ENCODE data around the gene ABCG5. TPM values are rescaled to one million over a fixed set of nuclear protein-coding genes. Genes with fewer than 3 reads are reported as not detected.

ABCG5 gene
- total RNA-seq, 2 experiments from 2014 or later: not detected

- no peaks in the 10 kb centered on the region for H3K9me3 Mint-ChIP-seq
- H3K4me3 Mint-ChIP-seq: no peak overlapping the region
- CTCF ChIA-PET: no interaction called here
- no peaks in the 10 kb centered on the region for H3K4me1 Mint-ChIP-seq (ENCODE audit: low read depth)
- no peaks in the 10 kb centered on the region for H3K36me3 Mint-ChIP-seq (ENCODE audit: low read depth)
- no peak for TF ChIP-seq CTCF (IDR thresholded peaks at IDR 0.05)
- intact Hi-C loops (cut with DNase I, micrococcal nuclease): no loop called here
- peaks cover 2% of the 10 kb centered on the region for H3K4me1 ChIP-seq (ENCODE audit: insufficient read depth, low read length)
- H3K27ac ChIP-seq (ENCODE audit: low read depth in 1 of 2, low read length in 2 of 2): no peak overlapping the region
- H3K27me3 ChIP-seq (ENCODE audit: control insufficient read depth in 1 of 2, insufficient read depth in 2 of 2, low read length in 2 of 2): peaks cover 10 to 30% of the 10 kb centered on the region in 2 experiments
- no peak overlapping the region for H3K4me3 ChIP-seq (ENCODE audit: low read length)
- H3K9me3 ChIP-seq (ENCODE audit: control insufficient read depth in 1 of 2, insufficient read depth in 1 of 2, low read length in 2 of 2): no peaks in the 10 kb centered on the region
- ATAC-seq (ENCODE audit: poor library complexity) (no peak), DNase-seq (no peak)
- H3K27ac Mint-ChIP-seq: no peak overlapping the region
- POLR2A ChIA-PET: no interaction called here
- peaks cover 56% of the 10 kb centered on the region for H3K27me3 Mint-ChIP-seq
- H3K36me3 ChIP-seq (ENCODE audit: insufficient read depth, low read length): no peaks in the 10 kb centered on the region
These were observed 12.1 kb downstream of the ABCG5 start for GRCh38 chr2:43826305-43827250.

- Mint-ChIP-seq H3K9me3 (no peaks in the 10 kb centered on the region), H3K4me1 (ENCODE audit: low read depth) (no peaks in the 10 kb centered on the region), H3K36me3 (ENCODE audit: low read depth) (no peaks in the 10 kb centered on the region), H3K27ac (no peak overlapping the region), H3K4me3 (no peak overlapping the region), H3K27me3 (peaks cover 55% of the 10 kb centered on the region)
- ChIA-PET POLR2A (no interaction called here), CTCF (no interaction called here)
- ATAC-seq (ENCODE audit: poor library complexity): no peak
- no peak overlapping the region for H3K4me3 ChIP-seq (ENCODE audit: low read length)
- no peak for DNase-seq
- no peaks in the 10 kb centered on the region for H3K9me3 ChIP-seq (ENCODE audit: control insufficient read depth in 1 of 2, insufficient read depth in 1 of 2, low read length in 2 of 2)
- no peaks in the 10 kb centered on the region for H3K36me3 ChIP-seq (ENCODE audit: insufficient read depth, low read length)
- no peaks in the 10 kb centered on the region for H3K4me1 ChIP-seq (ENCODE audit: insufficient read depth, low read length)
- no peak for TF ChIP-seq CTCF (IDR thresholded peaks at IDR 0.05)
- H3K27ac ChIP-seq (ENCODE audit: low read depth in 1 of 2, low read length in 2 of 2): no peak overlapping the region
- H3K27me3 ChIP-seq (ENCODE audit: control insufficient read depth in 1 of 2, insufficient read depth in 2 of 2, low read length in 2 of 2): peaks cover 8 to 30% of the 10 kb centered on the region in 2 experiments
- intact Hi-C loops (cut with DNase I, micrococcal nuclease): no loop called here
These were observed 12.8 kb downstream of the ABCG5 start for GRCh38 chr2:43825841-43826240.

- Mint-ChIP-seq H3K27me3 (peaks cover 49% of the 10 kb centered on the region), H3K27ac (no peak overlapping the region), H3K4me3 (no peak overlapping the region), H3K4me1 (ENCODE audit: low read depth) (no peaks in the 10 kb centered on the region), H3K9me3 (no peaks in the 10 kb centered on the region), H3K36me3 (ENCODE audit: low read depth) (no peaks in the 10 kb centered on the region)
- H3K9me3 ChIP-seq (ENCODE audit: control insufficient read depth in 1 of 2, insufficient read depth in 1 of 2, low read length in 2 of 2): no peaks in the 10 kb centered on the region
- H3K27ac ChIP-seq (ENCODE audit: low read depth in 1 of 2, low read length in 2 of 2): no peak overlapping the region
- H3K27me3 ChIP-seq (ENCODE audit: control insufficient read depth in 1 of 2, insufficient read depth in 2 of 2, low read length in 2 of 2): peaks cover 5 to 23% of the 10 kb centered on the region in 2 experiments
- no peak for TF ChIP-seq CTCF (IDR thresholded peaks at IDR 0.05)
- H3K4me3 ChIP-seq (ENCODE audit: low read length): no peak overlapping the region
- ChIA-PET POLR2A (no interaction called here), CTCF (no interaction called here)
- DNase-seq (no peak), ATAC-seq (ENCODE audit: poor library complexity) (no peak)
- H3K36me3 ChIP-seq (ENCODE audit: insufficient read depth, low read length): no peaks in the 10 kb centered on the region
- intact Hi-C loops (cut with DNase I, micrococcal nuclease): no loop called here
- H3K4me1 ChIP-seq (ENCODE audit: insufficient read depth, low read length): no peaks in the 10 kb centered on the region
These were observed 13.6 kb downstream of the ABCG5 start for GRCh38 chr2:43824951-43825493.

Measured in CD4-positive, alpha-beta T cell (primary cell).